ENCODE results near the gene ACE. TPM values are rescaled to one million over a fixed set of nuclear protein-coding genes. Genes with fewer than 3 reads are reported as not detected.

Gene ACE
- total and polyA plus RNA-seq, 4 donors, result 1.1 to 6.9 (median 2.4) TPM

GRCh38 chr17:63531022-63531965 is 54.4 kb downstream of the ACE start (continued):
- TF ChIP-seq EGR1 (IDR thresholded peaks at IDR 0.05; ENCODE audit: low read depth in 2 of 2), result no peak

DNA sequence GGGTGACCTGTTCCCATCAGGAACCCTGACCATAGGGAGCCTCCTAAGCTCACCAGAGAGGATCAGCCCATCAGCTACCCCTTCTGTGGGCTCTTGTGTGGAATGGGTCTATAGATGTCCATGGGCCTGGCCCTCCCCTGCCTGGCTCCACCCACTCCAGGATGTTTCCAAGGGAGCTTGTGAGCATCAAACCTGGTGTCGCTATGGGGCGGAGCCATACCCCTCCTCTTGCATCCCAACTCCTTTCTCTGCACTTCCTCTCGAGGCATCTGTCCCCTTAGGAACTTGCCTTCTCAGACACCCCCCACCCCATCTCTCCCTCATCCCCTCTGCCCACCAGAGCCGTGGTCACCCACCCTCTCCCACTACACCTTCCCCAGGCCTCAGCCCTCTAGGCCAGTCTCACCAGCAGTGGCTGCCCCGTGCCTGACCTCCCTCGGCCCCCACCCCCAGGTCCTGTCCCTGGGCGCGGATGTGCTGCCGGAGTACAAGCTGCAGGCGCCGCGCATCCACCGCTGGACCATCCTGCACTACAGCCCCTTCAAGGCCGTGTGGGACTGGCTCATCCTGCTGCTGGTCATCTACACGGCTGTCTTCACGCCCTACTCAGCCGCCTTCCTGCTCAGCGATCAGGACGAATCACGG is 56.7 kb downstream of the ACE start:
- Histone ChIP-seq H3K27me3 (ENCODE audit: control insufficient read depth in 4 of 4, insufficient read depth in 4 of 4, low read length in 3 of 4) (peaks cover 0 to 2% (median under 1%) of the 10 kb centered on the region in 4 donors), H3K4me3 (ENCODE audit: low read depth in 1 of 3, low read length in 3 of 3) (no peak overlapping the region), H3K4me1 (ENCODE audit: control insufficient read depth in 4 of 4, insufficient read depth in 4 of 4, low read length in 3 of 4) (no peaks in the 10 kb centered on the region), H3K36me3 (ENCODE audit: control insufficient read depth in 4 of 4, insufficient read depth in 3 of 4, low read depth in 1 of 4, low read length in 3 of 4) (no peaks in the 10 kb centered on the region), H3K9me3 (ENCODE audit: control insufficient read depth in 4 of 4, low read length in 3 of 4) (no peaks in the 10 kb centered on the region), H3K27ac (ENCODE audit: low read depth in 1 of 2, low read length in 2 of 2) (no peak overlapping the region), H3K9ac (ENCODE audit: low read depth in 1 of 2, low read length in 2 of 2) (no peak overlapping the region)
- TF ChIP-seq GABPA (IDR thresholded peaks at IDR 0.05 in 1 of 2, conservative IDR thresholded peaks at IDR 0.05 in 1 of 2), result no peak
- no peak for TF ChIP-seq SP1 (IDR thresholded peaks at IDR 0.05)
- TF ChIP-seq CTCF (IDR thresholded peaks at IDR 0.05; ENCODE audit: low read depth, low read length, missing input control), result no peak
- TF ChIP-seq EGR1 (IDR thresholded peaks at IDR 0.05; ENCODE audit: low read depth in 2 of 2), result no peak
- TF ChIP-seq NR2F2 (IDR thresholded peaks at IDR 0.05), result no peak
- TF ChIP-seq FOXA1 (IDR thresholded peaks at IDR 0.05), result no peak
- TF ChIP-seq, protein P1, sequence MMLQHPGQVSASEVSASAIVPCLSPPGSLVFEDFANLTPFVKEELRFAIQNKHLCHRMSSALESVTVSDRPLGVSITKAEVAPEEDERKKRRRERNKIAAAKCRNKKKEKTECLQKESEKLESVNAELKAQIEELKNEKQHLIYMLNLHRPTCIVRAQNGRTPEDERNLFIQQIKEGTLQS (IDR thresholded peaks at IDR 0.05), result no peak
- no peak for TF ChIP-seq MAX (IDR thresholded peaks at IDR 0.05)
- no peak for TF ChIP-seq JUND (IDR thresholded peaks at IDR 0.05)
- TF ChIP-seq YY1 (IDR thresholded peaks at IDR 0.05), result no peak
- TF ChIP-seq RXRA (IDR thresholded peaks at IDR 0.05), result no peak
- TF ChIP-seq TAF1 (conservative IDR thresholded peaks at IDR 0.05), result no peak
- TF ChIP-seq ZBTB33 (IDR thresholded peaks at IDR 0.05), result no peak
- TF ChIP-seq HNF4G (IDR thresholded peaks at IDR 0.05), result no peak
- no peak for TF ChIP-seq RAD21 (IDR thresholded peaks at IDR 0.05)
- TF ChIP-seq, protein P2, sequence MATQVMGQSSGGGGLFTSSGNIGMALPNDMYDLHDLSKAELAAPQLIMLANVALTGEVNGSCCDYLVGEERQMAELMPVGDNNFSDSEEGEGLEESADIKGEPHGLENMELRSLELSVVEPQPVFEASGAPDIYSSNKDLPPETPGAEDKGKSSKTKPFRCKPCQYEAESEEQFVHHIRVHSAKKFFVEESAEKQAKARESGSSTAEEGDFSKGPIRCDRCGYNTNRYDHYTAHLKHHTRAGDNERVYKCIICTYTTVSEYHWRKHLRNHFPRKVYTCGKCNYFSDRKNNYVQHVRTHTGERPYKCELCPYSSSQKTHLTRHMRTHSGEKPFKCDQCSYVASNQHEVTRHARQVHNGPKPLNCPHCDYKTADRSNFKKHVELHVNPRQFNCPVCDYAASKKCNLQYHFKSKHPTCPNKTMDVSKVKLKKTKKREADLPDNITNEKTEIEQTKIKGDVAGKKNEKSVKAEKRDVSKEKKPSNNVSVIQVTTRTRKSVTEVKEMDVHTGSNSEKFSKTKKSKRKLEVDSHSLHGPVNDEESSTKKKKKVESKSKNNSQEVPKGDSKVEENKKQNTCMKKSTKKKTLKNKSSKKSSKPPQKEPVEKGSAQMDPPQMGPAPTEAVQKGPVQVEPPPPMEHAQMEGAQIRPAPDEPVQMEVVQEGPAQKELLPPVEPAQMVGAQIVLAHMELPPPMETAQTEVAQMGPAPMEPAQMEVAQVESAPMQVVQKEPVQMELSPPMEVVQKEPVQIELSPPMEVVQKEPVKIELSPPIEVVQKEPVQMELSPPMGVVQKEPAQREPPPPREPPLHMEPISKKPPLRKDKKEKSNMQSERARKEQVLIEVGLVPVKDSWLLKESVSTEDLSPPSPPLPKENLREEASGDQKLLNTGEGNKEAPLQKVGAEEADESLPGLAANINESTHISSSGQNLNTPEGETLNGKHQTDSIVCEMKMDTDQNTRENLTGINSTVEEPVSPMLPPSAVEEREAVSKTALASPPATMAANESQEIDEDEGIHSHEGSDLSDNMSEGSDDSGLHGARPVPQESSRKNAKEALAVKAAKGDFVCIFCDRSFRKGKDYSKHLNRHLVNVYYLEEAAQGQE (IDR thresholded peaks at IDR 0.05), result no peak
- no peak for TF ChIP-seq FOXA2 (IDR thresholded peaks at IDR 0.05)
- no peak for DNase-seq (ENCODE audit: low spot score)
- WGBS, result 88% methylated on average over 20 of the region's 20 CpGs
